Lower leg skin (tissue), 4 donors: ENCODE results near the gene KLHL25. TPM values are rescaled to one million over a fixed set of nuclear protein-coding genes. Genes with fewer than 3 reads are reported as not detected.

ENCODE experiments used
- DNase-seq, 2 donors: peaks; one replicate each; pipeline ENCODE4 v3.0.0-alpha.2; 2019; ENCODE audit warnings: low spot score in 2 of 2
- H3K4me3 ChIP-seq: fragments of 200-600 bp; sonication (generic); 2 replicates; pipeline ENCODE4 v1.5.1; 2017; ENCODE audit warnings: mild to moderate bottlenecking, low read depth; ENCODE audit not compliant: poor library complexity, severe bottlenecking
- CTCF ChIP-seq, 3 donors: fragments of 450-650 bp; IDR thresholded peaks; one replicate each; pipeline ENCODE4 v1.5.1; 2016; ENCODE audit warnings: antibody characterized with exemption in 3 of 3, mild to moderate bottlenecking in 3 of 3, moderate library complexity in 2 of 3
- POLR2A ChIP-seq, 2 donors: fragments of 450-650 bp; IDR thresholded peaks; one replicate each; pipeline ENCODE4 v1.6.1; 2016 to 2017; ENCODE audit warnings: antibody characterized with exemption in 2 of 2, mild to moderate bottlenecking in 1 of 2, moderate library complexity in 1 of 2
- WGBS, 2 donors: methylation state at CpG; one replicate each; pipeline ENCODE4 v1.1.5; 2018; 5-methylcytosine and 5-hydroxymethylcytosine counted together
- intact Hi-C: fragments of 100-400 bp; cut with DNase I; formaldehyde crosslinking; loops from one replicate; pipeline ENCODE4 v1.15.0; 2023; ENCODE audit warnings: low total_unique reads
- total RNA-seq, 4 donors: library from RNA; depleted of rRNA; stranded (reverse); fragments of >200 nt; gene quantifications; one replicate each; pipeline ENCODE4 v1.1.0, GENCODE V29; 2016

Gene KLHL25
- total RNA-seq, 4 donors from 2014 or later, result 13.9 to 29.0 (median 21.4) TPM

- no peak overlapping the region for H3K4me3 ChIP-seq
- TF ChIP-seq POLR2A (IDR thresholded peaks at IDR 0.05), result no peak
- no peak for DNase-seq
- intact Hi-C loops, result no loop called here
- 96 to 97% methylated on average over 10 of the region's 10 CpGs for WGBS, 2 donors
Measured at GRCh38 chr15:85773970-85774369, 20.8 kb downstream of the KLHL25 start.

GRCh38 chr15:85773249-85773648 is 21.5 kb downstream of the KLHL25 start:
- DNase-seq, result no peak
- H3K4me3 ChIP-seq, result no peak overlapping the region
- WGBS, 2 donors, result 91 to 92% methylated on average over 7 to 11 of the region's 12 CpGs
- TF ChIP-seq CTCF (IDR thresholded peaks at IDR 0.05) (no peak), POLR2A (IDR thresholded peaks at IDR 0.05) (no peak)
- intact Hi-C loops, result no loop called here

- no peak for TF ChIP-seq POLR2A (IDR thresholded peaks at IDR 0.05)
- TF ChIP-seq CTCF (IDR thresholded peaks at IDR 0.05), result no peak
- H3K4me3 ChIP-seq, result no peak overlapping the region
- DNase-seq, result peak in 1 of 2 donors; percentile 86
- 60 to 68% methylated on average over 9 of the region's 9 CpGs for WGBS, 2 donors
- intact Hi-C loops, result no loop called here
Measured at GRCh38 chr15:85772668-85773067, 22.1 kb downstream of the KLHL25 start.

- intact Hi-C loops, result no loop called here
- no peak overlapping the region for H3K4me3 ChIP-seq
- DNase-seq, result peak; percentile 67 to 94
- no peak for TF ChIP-seq POLR2A (IDR thresholded peaks at IDR 0.05)
- 59 to 73% methylated on average over 13 of the region's 13 CpGs for WGBS, 2 donors
Measured at GRCh38 chr15:85771781-85772445, 22.8 kb downstream of the KLHL25 start.

- no peak for DNase-seq
- H3K4me3 ChIP-seq, result no peak overlapping the region
- TF ChIP-seq POLR2A (IDR thresholded peaks at IDR 0.05) (no peak), CTCF (IDR thresholded peaks at IDR 0.05) (no peak)
- intact Hi-C loops, result no loop called here
- 71 to 90% methylated on average over 5 of the region's 5 CpGs for WGBS, 2 donors
Measured at GRCh38 chr15:85771271-85771670, 23.5 kb downstream of the KLHL25 start.

GRCh38 chr15:85770096-85771041 is 24.4 kb downstream of the KLHL25 start:
- TF ChIP-seq CTCF (IDR thresholded peaks at IDR 0.05), result no peak
- TF ChIP-seq POLR2A (IDR thresholded peaks at IDR 0.05), result no peak
- intact Hi-C loops, result no loop called here
- WGBS, 2 donors, result 82 to 89% methylated on average over 17 to 20 of the region's 21 CpGs
- DNase-seq, result no peak
- H3K4me3 ChIP-seq, result no peak overlapping the region
